GM12891 (cell line): ENCODE data around the gene LELP1.

Source experiments
- DNase-seq: peaks from one replicate; pipeline ENCODE4 v3.0.0; 2011; ENCODE audit warnings: low spot score; ENCODE audit not compliant: insufficient read length
- FAIRE-seq: peaks from 2 replicates; lab custom pipeline; 2011; peaks lifted over from hg19 to GRCh38; lab: Jason Lieb, UNC
- PAX5 ChIP-seq: IDR thresholded peaks from 2 replicates; pipeline ENCODE4 v1.6.1; 2011; ENCODE audit warnings: low read length, moderate library complexity, mild to moderate bottlenecking; ENCODE audit not compliant: insufficient read depth, severe bottlenecking
- POLR2A ChIP-seq: IDR thresholded peaks from 2 replicates; pipeline ENCODE4 v1.6.1; 2011; ENCODE audit warnings: low read depth, low read length, control low read depth
- POLR2AphosphoS5 ChIP-seq: IDR thresholded peaks from 2 replicates; pipeline ENCODE4 v1.6.1; 2011; ENCODE audit warnings: low read depth, low read length, control low read depth
- POU2F2 ChIP-seq: IDR thresholded peaks from 2 replicates; pipeline ENCODE4 v1.6.1; 2011; ENCODE audit warnings: low read depth, mild to moderate bottlenecking, control low read depth, low read length, moderate library complexity
- SPI1 ChIP-seq: IDR thresholded peaks from 2 replicates; pipeline ENCODE4 v1.6.1; 2011; ENCODE audit warnings: low read depth, low read length, control low read depth
- TAF1 ChIP-seq: IDR thresholded peaks from 2 replicates; pipeline ENCODE4 v1.6.1; 2011; ENCODE audit warnings: low read depth, low read length, control low read depth

The LELP1 gene

GRCh38 chr1:153246018-153246417 is 42.8 kb downstream of the LELP1 start:
- no peak for FAIRE-seq
- no peak for DNase-seq
- no peak for TF ChIP-seq POLR2AphosphoS5
- TF ChIP-seq TAF1 = no peak
- TF ChIP-seq POU2F2 = no peak
- no peak for TF ChIP-seq SPI1
- TF ChIP-seq POLR2A = no peak
- no peak for TF ChIP-seq PAX5

- DNase-seq (no peak), FAIRE-seq (no peak)
- TF ChIP-seq POU2F2 (no peak), POLR2A (no peak), POLR2AphosphoS5 (no peak), TAF1 (no peak), SPI1 (no peak), PAX5 (no peak)
Observed at GRCh38 chr1:153246825-153247224, 43.6 kb downstream of the LELP1 start.

- FAIRE-seq (no peak), DNase-seq (no peak)
- TF ChIP-seq POLR2A (no peak), POLR2AphosphoS5 (no peak), PAX5 (no peak), TAF1 (no peak), POU2F2 (no peak), SPI1 (no peak)
Observed at GRCh38 chr1:153248176-153248879, 45.1 kb downstream of the LELP1 start.

GRCh38 chr1:153250166-153250565 is 46.9 kb downstream of the LELP1 start:
- TF ChIP-seq POLR2AphosphoS5 = no peak
- TF ChIP-seq TAF1 = no peak
- TF ChIP-seq SPI1 = no peak
- TF ChIP-seq PAX5 = no peak
- TF ChIP-seq POLR2A = no peak
- no peak for FAIRE-seq

GRCh38 chr1:153251087-153251486 is 47.9 kb downstream of the LELP1 start:
- DNase-seq (no peak), FAIRE-seq (no peak)
- TF ChIP-seq TAF1 = no peak
- no peak for TF ChIP-seq PAX5
- no peak for TF ChIP-seq POLR2AphosphoS5
- no peak for TF ChIP-seq POU2F2
- no peak for TF ChIP-seq POLR2A
- no peak for TF ChIP-seq SPI1

More at GRCh38 chr1:153250166-153250565, 46.9 kb downstream of the LELP1 start:
- DNase-seq = no peak

GRCh38 chr1:153251562-153251961 is 48.3 kb downstream of the LELP1 start:
- TF ChIP-seq POU2F2 = no peak
- no peak for TF ChIP-seq POLR2A
- TF ChIP-seq POLR2AphosphoS5 = no peak
- no peak for TF ChIP-seq SPI1
- no peak for TF ChIP-seq TAF1
- no peak for TF ChIP-seq PAX5
- DNase-seq = no peak
- FAIRE-seq = no peak

GRCh38 chr1:153251988-153252387 is 48.8 kb downstream of the LELP1 start:
- TF ChIP-seq POLR2A = no peak
- peak; percentile 23 for FAIRE-seq
- DNase-seq = no peak

- no peak for FAIRE-seq
- DNase-seq = no peak
- TF ChIP-seq POLR2AphosphoS5 = no peak
- TF ChIP-seq PAX5 = no peak
- TF ChIP-seq POLR2A = no peak
- no peak for TF ChIP-seq SPI1
- no peak for TF ChIP-seq TAF1
- TF ChIP-seq POU2F2 = no peak
Observed at GRCh38 chr1:153253076-153253475, 49.8 kb downstream of the LELP1 start.

- TF ChIP-seq POLR2AphosphoS5 (no peak), POU2F2 (no peak)
- FAIRE-seq (no peak), DNase-seq (no peak)
Observed at GRCh38 chr1:153253693-153254092, 50.5 kb downstream of the LELP1 start.
